ENCODE results near the gene DNAJC3.

GRCh38 chr13:95708391-95708774 is 31.4 kb downstream of the DNAJC3 start:
- no peak for TF ChIP-seq CTCF (IDR thresholded peaks at IDR 0.05)
- TF ChIP-seq POLR2A (IDR thresholded peaks at IDR 0.05): no peak
